ENCODE measurements around the gene BTBD9.
"Not testable (repeated sequence)": the region's sequence is repeated elsewhere in the genome, so short reads cannot be mapped to it uniquely, and the experiment has no call there.

Gene BTBD9

DNA sequence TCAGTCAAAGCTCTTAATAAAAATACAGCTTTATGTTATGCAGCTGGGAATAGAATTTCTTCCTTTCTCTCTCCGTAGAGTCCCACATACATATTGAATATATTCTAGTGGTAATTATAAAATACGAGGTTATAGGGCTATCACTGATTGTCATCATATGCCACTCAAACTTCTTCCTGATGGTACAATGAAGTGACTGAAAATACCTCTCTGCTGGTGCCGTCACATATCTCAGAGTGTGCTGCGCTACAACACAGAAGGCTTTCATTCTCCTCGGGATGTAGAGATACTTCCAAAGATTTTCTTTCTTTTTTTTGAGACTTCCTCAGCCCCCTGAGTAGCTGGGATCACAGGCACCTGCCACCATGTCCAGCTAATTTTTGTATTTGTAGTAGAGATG lies 249.9 kb downstream of the BTBD9 start:
- no peak for DNase-seq (ENCODE audit: low read depth in 2 of 2)

- DNase-seq (ENCODE audit: low read depth in 2 of 2), result no peak
Measured at GRCh38 chr6:38387971-38388370, 251.8 kb downstream of the BTBD9 start.

DNA sequence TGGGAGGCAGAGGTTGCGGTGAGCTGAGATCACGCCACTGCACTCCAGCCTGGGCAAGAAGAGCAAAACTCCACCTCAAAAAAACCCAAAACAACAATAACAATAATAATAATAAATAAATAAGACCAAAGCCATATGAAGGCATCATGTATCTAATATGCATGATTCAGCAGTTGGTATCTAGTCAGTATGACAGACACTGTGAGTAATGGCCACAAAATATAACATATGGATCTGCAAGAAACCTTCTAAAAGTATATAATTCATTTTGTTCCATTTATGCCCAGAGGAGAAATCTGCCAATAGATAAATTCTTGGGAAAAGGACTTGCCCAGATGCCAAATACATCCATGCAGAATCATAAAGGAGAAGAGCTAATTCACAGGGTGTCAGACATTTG lies 252.3 kb downstream of the BTBD9 start:
- DNase-seq (ENCODE audit: low read depth in 2 of 2), result no peak

DNA sequence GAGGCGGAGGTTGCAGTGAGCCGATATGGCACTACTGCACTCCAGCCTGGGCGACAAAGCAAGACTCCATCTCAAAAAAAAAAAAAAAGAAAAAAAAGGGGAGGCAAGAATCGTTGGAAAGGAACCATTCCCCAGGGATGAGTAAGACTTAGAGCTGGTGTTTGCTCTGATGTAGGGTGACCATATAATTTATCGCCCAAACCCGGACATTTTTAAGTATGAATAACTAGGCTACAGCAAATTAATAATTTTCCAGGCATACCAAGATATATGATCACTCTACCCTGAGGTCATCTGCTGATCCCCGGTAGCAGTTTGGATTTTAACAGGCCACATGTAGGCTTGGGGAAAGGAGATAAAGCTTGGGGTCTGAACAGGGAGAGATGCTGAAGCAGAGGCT lies 260.9 kb downstream of the BTBD9 start:
- no peak for DNase-seq (ENCODE audit: low read depth in 2 of 2)

DNA sequence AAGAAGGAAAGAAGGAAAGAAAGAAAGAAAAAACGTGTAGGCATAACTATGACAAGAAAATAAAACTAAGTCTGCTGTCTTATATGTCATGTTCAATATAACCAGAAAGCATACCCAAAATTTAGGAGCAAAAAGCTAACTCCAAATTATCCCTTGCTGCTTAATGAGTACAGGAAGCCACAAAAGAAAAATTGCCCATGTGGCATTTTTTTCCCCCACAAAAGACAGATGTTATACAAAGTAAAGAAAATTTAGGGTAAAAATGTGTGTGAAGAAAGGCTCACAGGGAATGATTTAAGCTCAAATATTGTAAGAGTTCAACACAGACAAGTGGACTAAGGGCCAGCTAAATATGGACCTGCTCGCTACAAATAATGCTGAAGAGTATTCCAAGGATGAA lies 263.8 kb downstream of the BTBD9 start:
- no peak for DNase-seq (ENCODE audit: low read depth in 2 of 2)

DNA sequence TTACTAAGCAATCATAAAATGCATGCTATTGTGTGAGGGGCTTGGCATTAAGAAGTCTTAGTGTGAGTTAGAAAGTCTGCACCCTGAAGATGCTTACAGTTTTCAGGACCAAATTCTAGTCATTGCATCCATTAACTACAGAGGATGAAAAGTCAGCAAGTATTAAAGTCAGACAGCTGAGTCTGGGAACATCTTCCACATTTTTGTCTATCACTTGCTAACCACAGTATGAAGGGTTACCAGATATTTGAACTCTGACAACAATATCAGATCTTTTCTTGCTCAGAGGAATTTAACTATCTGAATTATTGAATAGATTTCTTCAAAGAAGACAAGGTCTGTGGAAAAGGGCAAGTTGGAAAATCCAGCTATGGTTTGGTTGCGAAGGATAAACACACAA lies 264.4 kb downstream of the BTBD9 start:
- DNase-seq (ENCODE audit: low read depth in 2 of 2), result no peak

- no peak for DNase-seq (ENCODE audit: low read depth in 2 of 2)
Measured at GRCh38 chr6:38371881-38372280, 267.8 kb downstream of the BTBD9 start.

DNA sequence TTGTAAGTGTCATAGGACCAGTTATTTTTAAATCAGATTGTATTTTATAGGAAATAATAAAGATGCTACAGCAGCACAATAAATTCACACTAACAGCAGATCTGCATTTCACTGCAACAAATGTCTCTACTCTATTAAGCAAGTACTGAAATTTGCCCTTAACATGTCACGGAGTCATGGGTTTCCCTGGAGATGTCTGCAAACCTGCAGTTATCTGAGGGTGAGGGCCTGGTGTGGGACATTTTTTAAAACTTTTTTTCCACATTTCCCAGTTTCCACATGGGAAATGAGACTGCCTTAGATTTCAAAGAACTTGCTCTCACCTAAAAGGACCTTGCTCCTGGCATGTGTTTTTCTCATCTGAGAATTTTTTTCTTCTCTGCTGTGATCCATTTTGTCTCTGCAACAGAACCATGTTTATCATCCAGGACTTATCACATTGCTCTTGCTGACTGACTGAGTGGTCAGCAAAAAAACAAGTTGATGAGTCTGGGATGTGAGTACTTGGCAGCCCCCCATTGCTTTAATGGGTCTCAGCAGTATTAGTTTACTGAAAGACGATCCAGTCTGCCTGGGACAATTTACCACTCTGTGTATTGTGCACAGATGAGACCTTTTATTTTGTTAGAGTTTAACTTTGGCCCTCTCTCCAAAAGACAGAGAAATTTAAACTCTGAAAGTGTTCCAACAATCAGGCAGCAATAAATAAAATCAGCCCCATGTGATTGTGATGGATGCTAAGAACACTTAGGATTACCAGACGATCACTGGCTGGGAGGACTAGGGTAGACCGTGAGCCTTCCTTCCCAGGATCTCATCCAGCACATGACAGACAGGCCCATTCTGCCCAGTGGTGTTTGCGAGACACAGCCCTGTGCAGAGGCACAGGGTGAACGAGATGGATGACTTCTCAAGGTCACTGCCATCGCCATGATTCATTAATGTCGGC lies 268.8 kb downstream of the BTBD9 start:
- DNase-seq (ENCODE audit: low read depth in 2 of 2), result no peak

GRCh38 chr6:38367231-38367630 lies 272.5 kb downstream of the BTBD9 start:
- DNase-seq (ENCODE audit: low read depth in 2 of 2), result no peak

DNA sequence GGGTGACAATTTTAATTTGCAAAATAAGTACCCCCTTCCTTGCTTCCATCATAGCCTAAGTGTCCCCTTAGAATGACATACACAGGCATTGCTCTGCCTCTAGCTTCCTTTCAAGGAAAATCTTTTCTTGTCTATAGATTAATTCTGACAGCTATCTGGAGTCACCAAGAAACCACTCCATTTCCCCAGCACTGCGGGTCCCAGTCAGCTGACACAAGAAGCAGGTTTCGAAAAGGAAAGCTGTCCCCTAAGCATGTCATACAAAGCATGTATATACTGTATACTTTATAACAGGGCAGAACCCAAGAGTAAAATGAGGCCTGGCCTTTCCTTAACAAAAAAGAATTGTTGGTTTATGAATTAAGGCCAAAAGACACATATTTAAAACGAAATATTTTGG lies 273.5 kb downstream of the BTBD9 start:
- DNase-seq (ENCODE audit: low read depth in 2 of 2), result no peak

DNA sequence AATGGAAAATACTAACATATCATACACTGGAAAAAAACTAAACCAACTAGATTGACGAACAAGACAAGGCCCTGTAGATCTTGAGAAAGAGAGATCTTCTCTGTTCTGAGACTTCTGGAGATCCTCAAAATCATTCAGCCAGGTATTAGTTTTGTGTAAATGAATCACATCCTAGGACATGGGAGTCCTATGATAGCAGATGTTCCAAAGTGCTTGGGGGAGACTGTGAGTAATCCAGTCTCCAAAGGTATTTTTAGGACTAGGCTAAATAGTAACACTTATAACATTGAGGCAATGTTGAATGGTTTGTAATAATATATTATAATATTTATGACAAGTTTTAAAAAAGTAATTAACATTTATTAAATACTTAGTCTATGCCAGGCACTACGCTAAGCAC lies 275.0 kb downstream of the BTBD9 start:
- no peak for DNase-seq (ENCODE audit: low read depth in 2 of 2)

- no peak for DNase-seq (ENCODE audit: low read depth in 2 of 2)
Measured at GRCh38 chr6:38364127-38364526, 275.6 kb downstream of the BTBD9 start.

DNA sequence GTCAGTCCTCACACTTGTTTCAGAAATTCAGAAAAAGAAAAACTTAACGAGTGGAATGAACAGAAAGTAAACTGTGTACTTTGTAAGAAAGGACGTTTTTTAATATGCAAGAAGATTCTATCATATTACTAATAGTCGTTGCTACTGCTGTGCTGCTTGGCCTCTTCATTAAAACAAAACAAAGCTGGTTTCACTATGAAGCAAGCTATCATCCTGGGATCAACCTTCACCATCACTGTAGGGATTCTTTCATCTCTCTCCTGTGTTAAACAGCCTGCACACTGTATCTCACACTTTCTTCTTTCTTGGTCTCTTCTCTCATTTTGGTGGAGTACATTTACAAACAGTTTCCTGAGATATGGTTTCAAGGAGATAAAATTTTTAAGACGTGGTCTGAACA lies 284.2 kb downstream of the BTBD9 start:
- no peak for DNase-seq (ENCODE audit: low read depth in 2 of 2)

GRCh38 chr6:38354905-38355304 lies 284.8 kb downstream of the BTBD9 start:
- no peak for DNase-seq (ENCODE audit: low read depth in 2 of 2)

- no peak for DNase-seq (ENCODE audit: low read depth in 2 of 2)
Measured at GRCh38 chr6:38354037-38354381, 285.7 kb downstream of the BTBD9 start.

GRCh38 chr6:38353310-38354036 lies 286.3 kb downstream of the BTBD9 start:
- DNase-seq (ENCODE audit: low read depth in 2 of 2), result no peak

DNA sequence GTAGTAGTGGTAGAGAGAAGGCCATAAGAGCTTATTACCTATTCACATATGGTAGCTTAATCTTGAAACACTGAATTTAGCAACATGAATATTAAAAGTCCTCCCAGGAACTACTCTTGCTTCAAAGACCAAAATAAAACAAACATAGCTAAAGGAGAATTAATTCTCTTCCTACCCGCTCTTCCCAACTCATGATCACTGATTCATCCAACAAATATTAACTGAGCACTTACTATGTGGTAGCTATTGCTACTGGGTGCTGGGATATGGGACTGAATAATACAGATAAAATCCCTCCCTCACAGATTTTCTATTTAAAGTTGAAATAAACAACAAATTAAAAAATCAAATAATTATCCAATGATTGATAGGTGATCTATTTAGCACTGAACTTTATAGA lies 287.1 kb downstream of the BTBD9 start:
- DNase-seq (ENCODE audit: low read depth in 2 of 2), result no peak

DNA sequence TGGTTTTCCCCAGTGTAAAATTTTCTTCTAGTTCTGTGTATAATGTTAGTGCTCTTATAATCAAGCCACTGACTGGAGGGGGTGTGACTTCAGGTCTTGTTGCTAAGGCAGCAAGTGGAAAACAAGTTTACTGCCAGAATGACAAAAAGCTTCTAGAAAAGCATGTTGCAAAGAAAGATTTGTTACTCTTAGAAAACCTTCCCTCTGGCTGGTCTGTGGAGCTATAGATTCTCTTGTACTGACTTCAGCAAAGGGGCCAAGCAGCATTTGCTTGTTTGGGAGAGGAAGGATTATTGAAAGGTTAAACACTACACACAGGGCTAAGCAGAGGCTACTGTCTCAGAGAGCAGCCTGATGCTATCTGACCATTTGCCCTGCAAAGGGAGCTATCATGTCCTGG lies 288.8 kb downstream of the BTBD9 start:
- DNase-seq (ENCODE audit: low read depth in 2 of 2), result no peak

- no peak for DNase-seq (ENCODE audit: low read depth in 2 of 2)
Measured at GRCh38 chr6:38350220-38350619, 289.5 kb downstream of the BTBD9 start.

- DNase-seq (ENCODE audit: low read depth in 2 of 2), result no peak
Measured at GRCh38 chr6:38349795-38350194, 289.9 kb downstream of the BTBD9 start.

DNA sequence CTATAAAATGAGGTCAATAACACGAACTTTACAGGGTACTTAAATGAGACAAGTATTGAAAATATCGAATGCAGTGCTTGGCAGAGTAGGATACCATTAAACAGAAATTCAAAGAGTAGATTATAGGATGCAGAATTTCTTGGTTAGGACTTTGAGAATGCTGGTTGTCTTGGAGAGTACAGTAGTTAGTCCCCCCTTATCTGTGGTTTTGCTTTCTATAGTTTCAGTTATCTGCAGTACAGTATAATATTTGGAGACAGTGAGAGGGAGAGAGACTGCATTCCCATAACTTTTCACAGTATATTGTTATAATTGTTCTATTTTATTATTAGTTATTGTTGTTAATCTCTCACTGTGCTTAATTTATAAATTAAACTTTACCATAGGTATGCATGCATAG lies 290.5 kb downstream of the BTBD9 start:
- no peak for DNase-seq (ENCODE audit: low read depth in 2 of 2)

DNA sequence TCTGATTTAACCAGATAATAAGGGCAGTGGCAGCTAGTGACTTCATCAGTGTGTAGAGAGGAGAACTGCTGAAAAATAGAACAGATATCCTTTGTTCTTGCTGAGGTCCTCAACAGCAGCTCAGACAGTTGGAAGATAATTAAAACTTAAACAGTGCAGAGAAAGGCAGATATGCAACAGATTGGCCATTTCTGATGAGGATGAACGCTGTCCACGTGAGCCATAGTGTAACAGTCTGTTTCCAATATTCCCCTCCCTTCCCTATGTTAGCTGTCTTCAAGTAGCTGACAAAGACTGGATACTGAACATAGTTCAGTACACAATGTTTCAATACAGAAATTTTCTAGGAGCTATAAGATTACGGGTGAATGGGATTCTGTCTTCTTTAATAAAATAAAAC lies 291.4 kb downstream of the BTBD9 start:
- no peak for DNase-seq (ENCODE audit: low read depth in 2 of 2)

GRCh38 chr6:38347829-38348228 lies 291.9 kb downstream of the BTBD9 start:
- not testable (repeated sequence) for DNase-seq (ENCODE audit: low read depth in 2 of 2)
